Measurements from ENCODE around the gene SORCS2. TPM values are rescaled to one million over a fixed set of nuclear protein-coding genes. Genes with fewer than 3 reads are reported as not detected.

Gene SORCS2
- total RNA-seq, 4 donors from 2014 or later: 0.07 to 1.2 (median 0.11) TPM

DNA sequence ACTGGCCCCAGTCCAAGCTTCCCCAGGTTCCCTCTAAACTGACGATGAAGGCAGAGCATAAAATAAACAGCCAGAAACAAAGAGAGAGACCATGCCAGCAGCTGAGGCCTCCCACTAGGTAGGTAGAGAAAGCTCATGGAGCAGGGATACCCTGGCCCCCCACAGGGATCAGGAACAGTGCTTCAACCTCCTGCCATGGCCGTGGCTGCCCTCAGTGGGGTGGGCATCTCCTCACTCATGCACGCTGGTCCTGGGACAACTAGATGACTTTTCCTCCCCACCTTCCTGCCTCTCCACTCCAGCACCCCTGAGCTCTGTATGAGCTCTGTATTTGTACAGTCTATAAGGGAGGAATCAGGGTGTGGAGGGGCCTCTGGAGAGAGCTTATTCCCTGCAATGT lies 360.1 kb downstream of the SORCS2 start:
- no peak for DNase-seq
- no peak for ATAC-seq
- intact Hi-C loops (cut with DNase I; ENCODE audit: low total_unique reads): no loop called here

GRCh38 chr4:7553280-7553679 lies 360.9 kb downstream of the SORCS2 start:
- H3K4me1 ChIP-seq: no peaks in the 10 kb centered on the region
- H3K36me3 ChIP-seq: no peaks in the 10 kb centered on the region
- no peak for DNase-seq
- intact Hi-C loops (cut with DNase I; ENCODE audit: low total_unique reads) (no loop called here), in situ Hi-C loops (cut with MboI; ENCODE audit: low sequenced_read_pairs in 4 of 4) (no loop called here)
- no peak overlapping the region for H3K27ac ChIP-seq
- H3K9me3 ChIP-seq: peaks cover 0 to 17% (median 2%) of the 10 kb centered on the region in 3 donors
- no peaks in the 10 kb centered on the region for H3K27me3 ChIP-seq
- ATAC-seq: no peak
- no peak for TF ChIP-seq POLR2A (IDR thresholded peaks at IDR 0.05)
- no peak for TF ChIP-seq CTCF (IDR thresholded peaks at IDR 0.05 in 4 of 5, conservative IDR thresholded peaks at IDR 0.05 in 1 of 5)
- H3K4me3 ChIP-seq: no peak overlapping the region

More for the DNA sequence above, 360.1 kb downstream of the SORCS2 start:
- peaks cover 0 to 17% (median 2%) of the 10 kb centered on the region in 3 donors for H3K9me3 ChIP-seq
- H3K27me3 ChIP-seq: no peaks in the 10 kb centered on the region
- no peaks in the 10 kb centered on the region for H3K4me1 ChIP-seq
- H3K36me3 ChIP-seq: no peaks in the 10 kb centered on the region
- TF ChIP-seq CTCF (IDR thresholded peaks at IDR 0.05 in 4 of 5, conservative IDR thresholded peaks at IDR 0.05 in 1 of 5) (no peak), POLR2A (IDR thresholded peaks at IDR 0.05) (no peak)
- no peak overlapping the region for H3K27ac ChIP-seq
- no peak overlapping the region for H3K4me3 ChIP-seq
- in situ Hi-C loops (cut with MboI; ENCODE audit: low sequenced_read_pairs in 4 of 4): no loop called here

DNA sequence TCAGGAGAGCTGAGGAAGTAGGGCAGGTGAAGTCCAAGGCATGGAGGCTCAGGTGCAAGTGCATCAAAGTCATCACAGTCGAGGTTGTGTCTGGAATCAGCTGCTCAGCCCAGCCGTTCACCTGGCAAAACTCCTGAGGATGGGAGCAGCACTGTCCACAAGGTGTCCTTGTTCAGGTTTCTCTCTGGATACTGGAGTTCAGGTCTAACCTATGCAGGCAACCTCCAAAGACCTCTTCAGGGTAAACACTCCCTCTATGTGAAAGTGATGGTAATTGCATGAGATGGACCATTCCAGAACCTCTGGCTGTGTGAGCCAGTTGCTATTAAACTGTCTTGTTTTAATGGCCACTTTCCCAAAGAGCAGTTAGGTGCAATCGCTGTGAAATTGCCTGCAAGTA lies 362.6 kb downstream of the SORCS2 start:
- no peaks in the 10 kb centered on the region for H3K36me3 ChIP-seq
- H3K9me3 ChIP-seq: peaks cover 0 to 17% (median 2%) of the 10 kb centered on the region in 3 donors
- TF ChIP-seq CTCF (IDR thresholded peaks at IDR 0.05 in 4 of 5, conservative IDR thresholded peaks at IDR 0.05 in 1 of 5) (no peak), POLR2A (IDR thresholded peaks at IDR 0.05) (no peak)
- H3K4me1 ChIP-seq: no peaks in the 10 kb centered on the region
- DNase-seq: no peak
- in situ Hi-C loops (cut with MboI; ENCODE audit: low sequenced_read_pairs in 4 of 4) (no loop called here), intact Hi-C loops (cut with DNase I; ENCODE audit: low total_unique reads) (no loop called here)
- no peak overlapping the region for H3K27ac ChIP-seq
- H3K4me3 ChIP-seq: no peak overlapping the region
- no peak for ATAC-seq
- no peaks in the 10 kb centered on the region for H3K27me3 ChIP-seq

GRCh38 chr4:7556558-7556957 lies 364.2 kb downstream of the SORCS2 start:
- H3K36me3 ChIP-seq: no peaks in the 10 kb centered on the region
- no peaks in the 10 kb centered on the region for H3K4me1 ChIP-seq
- no peak overlapping the region for H3K27ac ChIP-seq
- ATAC-seq (no peak), DNase-seq (no peak)
- no peak overlapping the region for H3K4me3 ChIP-seq
- TF ChIP-seq CTCF (IDR thresholded peaks at IDR 0.05 in 4 of 5, conservative IDR thresholded peaks at IDR 0.05 in 1 of 5) (no peak), POLR2A (IDR thresholded peaks at IDR 0.05) (no peak)
- intact Hi-C loops (cut with DNase I; ENCODE audit: low total_unique reads): no loop called here
- in situ Hi-C loops (cut with MboI; ENCODE audit: low sequenced_read_pairs in 4 of 4): no loop called here
- H3K9me3 ChIP-seq: peaks cover 0 to 17% (median 2%) of the 10 kb centered on the region in 3 donors
- H3K27me3 ChIP-seq: no peaks in the 10 kb centered on the region

DNA sequence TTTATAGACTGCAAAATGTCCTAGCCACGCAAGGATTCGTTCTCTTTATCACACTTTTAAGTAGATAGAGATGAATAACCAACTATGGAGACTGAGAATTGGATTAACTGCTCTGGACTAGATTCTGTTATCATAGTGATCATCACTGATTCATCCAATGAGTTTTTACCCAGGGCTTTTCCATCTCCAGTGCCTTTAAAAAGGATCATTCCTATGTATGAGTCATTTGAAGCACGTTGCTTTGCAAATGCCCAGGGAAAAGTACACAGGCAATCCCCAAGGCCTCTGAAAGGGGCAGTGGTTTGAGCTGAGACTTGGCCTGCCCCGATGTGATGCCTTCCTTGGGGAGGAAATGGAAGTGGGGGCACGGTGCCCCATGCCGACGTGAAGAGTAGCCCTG lies 365.1 kb downstream of the SORCS2 start:
- H3K9me3 ChIP-seq: peaks cover 0 to 14% (median 2%) of the 10 kb centered on the region in 3 donors
- intact Hi-C loops (cut with DNase I; ENCODE audit: low total_unique reads): no loop called here
- no peak overlapping the region for H3K4me3 ChIP-seq
- no peak for ATAC-seq
- no peaks in the 10 kb centered on the region for H3K36me3 ChIP-seq
- DNase-seq: no peak
- H3K4me1 ChIP-seq: no peaks in the 10 kb centered on the region
- H3K27me3 ChIP-seq: no peaks in the 10 kb centered on the region
- TF ChIP-seq POLR2A (IDR thresholded peaks at IDR 0.05) (no peak), CTCF (IDR thresholded peaks at IDR 0.05 in 4 of 5, conservative IDR thresholded peaks at IDR 0.05 in 1 of 5) (no peak)
- in situ Hi-C loops (cut with MboI; ENCODE audit: low sequenced_read_pairs in 4 of 4): no loop called here
- H3K27ac ChIP-seq: no peak overlapping the region

Measured in gastrocnemius medialis (tissue), 4 donors.